ENCODE measurements around the gene ACOT11. TPM values are rescaled to one million over a fixed set of nuclear protein-coding genes. Genes with fewer than 3 reads are reported as not detected.

ACOT11 gene
- total and polyA plus RNA-seq, 9 of the 15 experiments (the other 6 are each of a cell fraction or from before 2014, with no cell fraction given), result 0.04 to 1.2 (median 0.64) TPM; not detected in 2

GRCh38 chr1:54607821-54608565 is 60.0 kb downstream of the ACOT11 start:
- peaks cover 46 to 96% of the 10 kb centered on the region in 2 experiments for H3K27me3 ChIP-seq (ENCODE audit: control insufficient read depth in 2 of 2, insufficient read depth in 2 of 2, low read length in 2 of 2)
- TF ChIP-seq PYGO2 (tag; IDR thresholded peaks at IDR 0.05) (no peak), ZNF584 (CRISPR knock-in tag; IDR thresholded peaks at IDR 0.05; ENCODE audit: low read depth) (no peak), FOXM1 (IDR thresholded peaks at IDR 0.05; ENCODE audit: low read depth) (no peak), FOXM1 (CRISPR knock-in tag; IDR thresholded peaks at IDR 0.05; ENCODE audit: low read depth) (no peak), ZNF449 (CRISPR knock-in tag; IDR thresholded peaks at IDR 0.05) (no peak), ARID2 (IDR thresholded peaks at IDR 0.05) (no peak), ATF1 (CRISPR knock-in tag; IDR thresholded peaks at IDR 0.05) (no peak), ATF1 (tag; IDR thresholded peaks at IDR 0.05) (no peak), LEF1 (IDR thresholded peaks at IDR 0.05) (no peak), PATZ1 (CRISPR knock-in tag; IDR thresholded peaks at IDR 0.05; ENCODE audit: borderline replicate concordance) (no peak), CC2D1A (IDR thresholded peaks at IDR 0.05) (no peak), KDM5B (IDR thresholded peaks at IDR 0.05; ENCODE audit: insufficient replicate concordance, low read depth, low read length) (no peak), ZNF133 (CRISPR knock-in tag; IDR thresholded peaks at IDR 0.05) (no peak), ZNF239 (CRISPR knock-in tag; IDR thresholded peaks at IDR 0.05) (no peak), SIRT6 (IDR thresholded peaks at IDR 0.05; ENCODE audit: low read depth, low read length) (no peak), HMBOX1 (IDR thresholded peaks at IDR 0.05) (no peak), ZNF165 (CRISPR knock-in tag; IDR thresholded peaks at IDR 0.05; ENCODE audit: borderline replicate concordance) (no peak)
- 0 out of 4 replicates have a peak overlapping the region, but pooled peaks of 1 of the 2 experiments have one; percentile 17 for H3K9ac ChIP-seq (ENCODE audit: insufficient read depth in 1 of 2, low read depth in 2 of 2, low read length in 2 of 2)
- H4K20me1 ChIP-seq (replicated peaks; ENCODE audit: control insufficient read depth, insufficient read depth, low read length), result peaks cover 7% of the 10 kb centered on the region; the same call in 1 of the 2 replicates
- no peak overlapping the region for H2AFZ ChIP-seq (ENCODE audit: low read depth, low read length)
- no peaks in the 10 kb centered on the region for H3K9me1 ChIP-seq (ENCODE audit: control insufficient read depth, insufficient read depth, low read length)
- intact Hi-C loops (cut with micrococcal nuclease) (no loop called here), in situ Hi-C loops (cut with MboI) (no loop called here)
- H3K27ac ChIP-seq (ENCODE audit: extremely low read depth, low read depth, low read length), result no peak overlapping the region
- 4% methylated on average over 19 of the region's 19 CpGs for WGBS (ENCODE audit: insufficient coverage, low coverage, missing lambda C conversion rate)
- no peak overlapping the region for H3K4me3 ChIP-seq
- no peaks in the 10 kb centered on the region for H3K9me3 ChIP-seq (replicated peaks; ENCODE audit: control insufficient read depth, insufficient read depth, low read depth, low read length)
- no TSS peak for BruUV-seq (replicated peaks)
- H3K4me2 ChIP-seq (ENCODE audit: insufficient read depth, low read length), result no peak overlapping the region
- peaks cover 0 to 16% of the 10 kb centered on the region in 2 experiments; a peak in 2 of 5 replicates for H3K4me1 ChIP-seq (replicated peaks in 1 of 2; ENCODE audit: control insufficient read depth in 2 of 2, insufficient read depth in 2 of 2, low read length in 2 of 2)
- no peaks in the 10 kb centered on the region for H3K36me3 ChIP-seq (ENCODE audit: control insufficient read depth, insufficient read depth, low read length)
- DNase-seq (ENCODE audit: extremely low read depth in 1 of 4, low spot score in 3 of 4) (no peak), ATAC-seq (peak; percentile 10; the same call in 1 of the 3 replicates), FAIRE-seq (no peak)
- no peaks in the 10 kb centered on the region for H3K79me2 ChIP-seq (ENCODE audit: control insufficient read depth, insufficient read depth, low read length)
- ChIA-PET CTCF (ENCODE audit: low intra/inter-chr PET ratio) (no interaction called here), POLR2A (no interaction called here)
